Lung (tissue), 12 donors: ENCODE measurements around the gene MAST3. TPM values are rescaled to one million over a fixed set of nuclear protein-coding genes. Genes with fewer than 3 reads are reported as not detected.

Source experiments
- ATAC-seq: fragments of 200-7000 bp; cut with Tn5 transposase; one replicate; pipeline ENCODE4 v1.9.1; 2020; ENCODE audit warnings: moderate number of reproducible peaks; ENCODE audit not compliant: insufficient read depth, low FRiP score
- DNase-seq, 3 donors: peaks; one replicate each; pipeline ENCODE4 v3.0.0-alpha.2; 2013 to 2017
- H3K27ac ChIP-seq, 2 donors: one replicate each; pipeline ENCODE4 v1.5.1; 2013; ENCODE audit warnings: mild to moderate bottlenecking in 2 of 2, moderate library complexity in 2 of 2, control low read depth in 1 of 2, inconsistent platforms in 1 of 2, low read depth in 1 of 2, low read length in 1 of 2
- H3K27me3 ChIP-seq, 3 donors: one replicate each; pipeline ENCODE4 v1.5.1; 2013; ENCODE audit warnings: low read length in 2 of 3; ENCODE audit not compliant: control insufficient read depth in 3 of 3, insufficient read depth in 3 of 3
- H3K36me3 ChIP-seq, 4 donors: one replicate each; pipeline ENCODE4 v1.5.1; 2013; ENCODE audit warnings: low read length in 4 of 4, mild to moderate bottlenecking in 1 of 4, moderate library complexity in 1 of 4; ENCODE audit not compliant: control insufficient read depth in 4 of 4, insufficient read depth in 4 of 4
- H3K4me1 ChIP-seq, 5 donors: one replicate each; pipeline ENCODE4 v1.5.1; 2013; ENCODE audit warnings: low read length in 5 of 5, mild to moderate bottlenecking in 2 of 5, moderate library complexity in 1 of 5; ENCODE audit not compliant: control insufficient read depth in 5 of 5, insufficient read depth in 5 of 5
- H3K4me3 ChIP-seq: one replicate; pipeline ENCODE4 v1.5.1; 2013; ENCODE audit warnings: mild to moderate bottlenecking, control low read depth, moderate library complexity
- H3K9ac ChIP-seq, 2 donors: one replicate each; pipeline ENCODE4 v1.5.1; 2013; ENCODE audit warnings: low read length in 2 of 2, control low read depth in 1 of 2; ENCODE audit not compliant: insufficient read depth in 1 of 2
- H3K9me3 ChIP-seq, 4 donors: one replicate each; pipeline ENCODE4 v1.5.1; 2013; ENCODE audit warnings: low read length in 3 of 4, mild to moderate bottlenecking in 1 of 4, moderate library complexity in 1 of 4; ENCODE audit not compliant: control insufficient read depth in 4 of 4, insufficient read depth in 3 of 4
- CTCF ChIP-seq: IDR thresholded peaks from 2 replicates; pipeline ENCODE4 v1.5.1; 2012; ENCODE audit warnings: mild to moderate bottlenecking; ENCODE audit errors: control extremely low read depth, extremely low read depth
- WGBS, 2 donors: extraction: QIAGEN DNeasy Blood & Tissue Kit; methylation state at CpG; one replicate each; pipeline ENCODE4 v1.1.7; 2013; 5-methylcytosine and 5-hydroxymethylcytosine counted together
- polyA plus RNA-seq, 2 donors: library from polyadenylated mRNA; stranded (reverse); fragments of 200-250 nt; gene quantifications; one replicate each; pipeline ENCODE4 v1.2.1, GENCODE V29; 2013
- total RNA-seq, 2 donors: library from RNA; depleted of rRNA in 1 of 2; stranded (reverse); fragments of >200 nt in 1 of 2; gene quantifications; one replicate each; pipeline ENCODE4 v1.2.1, GENCODE V29; 2014 to 2021
- donor health status: control.
- donor health status: control.
- donor health status: Bipolar disorder and iron deficiency.
- donor health status: healthy.
- donor health status: DM: yes; HTN: yes; CAD: no.

MAST3 gene
- total and polyA plus RNA-seq, 4 donors: 5.0 to 24.0 (median 9.3) TPM

GRCh38 chr19:18058208-18059009, 39.2 kb upstream of the MAST3 start:
- peak; percentile 96 for TF ChIP-seq CTCF
- DNase-seq: peak; percentile 90 to 91 (median 91)
- Histone ChIP-seq H3K27ac (peak overlapping the region; percentile 79 to 87), H3K27me3 (peaks cover 0 to 2% (median 0%) of the 10 kb centered on the region in 3 donors), H3K36me3 (no peaks in the 10 kb centered on the region), H3K4me3 (no peak overlapping the region), H3K9me3 (no peaks in the 10 kb centered on the region), H3K9ac (peak overlapping the region in 1 of 2 donors; percentile 53), H3K4me1 (peaks cover 0 to 5% (median 0%) of the 10 kb centered on the region in 5 donors)
- whole genome bisulfite sequencing, 2 donors: 3 to 5% methylated on average over 34 of the region's 34 CpGs
- peak; percentile 87 for ATAC-seq

GRCh38 chr19:18059297-18059696, 38.3 kb upstream of the MAST3 start:
- H3K9ac ChIP-seq: no peak overlapping the region
- ATAC-seq (no peak), DNase-seq (no peak)
- peaks cover 0 to 3% (median 0%) of the 10 kb centered on the region in 4 donors for H3K9me3 ChIP-seq
- H3K4me3 ChIP-seq: no peak overlapping the region
- 69 to 79% methylated on average over 8 of the region's 8 CpGs for WGBS, 2 donors
- H3K27ac ChIP-seq: no peak overlapping the region
- H3K27me3 ChIP-seq: no peaks in the 10 kb centered on the region
- H3K4me1 ChIP-seq: peaks cover 0 to 5% (median 0%) of the 10 kb centered on the region in 5 donors
- H3K36me3 ChIP-seq: no peaks in the 10 kb centered on the region
- TF ChIP-seq CTCF: no peak

GRCh38 chr19:18059902-18060301, 37.7 kb upstream of the MAST3 start:
- H3K9me3 ChIP-seq: peaks cover 0 to 3% (median 0%) of the 10 kb centered on the region in 4 donors
- H3K27me3 ChIP-seq: no peaks in the 10 kb centered on the region
- no peak overlapping the region for H3K4me3 ChIP-seq
- ATAC-seq: no peak
- peaks cover 0 to 5% (median 0%) of the 10 kb centered on the region in 5 donors for H3K4me1 ChIP-seq
- H3K36me3 ChIP-seq: no peaks in the 10 kb centered on the region
- no peak for TF ChIP-seq CTCF
- WGBS, 2 donors: 75 to 79% methylated on average over 5 of the region's 5 CpGs
- no peak overlapping the region for H3K9ac ChIP-seq
- no peak for DNase-seq
- H3K27ac ChIP-seq: no peak overlapping the region
